HUDEP-2 (cell line): ENCODE measurements around the gene AHCYL2.
"Not testable (repeated sequence)": the region's sequence is repeated elsewhere in the genome, so short reads cannot be mapped to it uniquely, and the experiment has no call there.

ENCODE experiments used
- DNase-seq, 76 experiments: peaks; one replicate each; lab custom pipeline; 2025; ENCODE audit not compliant: unreplicated experiment in 76 of 76; lab: John Stamatoyannopoulos, UW

The AHCYL2 gene

GRCh38 chr7:129208667-129209066 lies 16.2 kb upstream of the AHCYL2 start:
- DNase-seq, result no peak

- no peak for DNase-seq
Observed at GRCh38 chr7:129209067-129209926, 15.5 kb upstream of the AHCYL2 start.

- DNase-seq, result peak in 60 of 76 experiments; percentile 4 to 75 (median 42)
Observed at GRCh38 chr7:129210256-129210988, 14.4 kb upstream of the AHCYL2 start.

- DNase-seq, result no peak
Observed at GRCh38 chr7:129210989-129211312, 13.9 kb upstream of the AHCYL2 start.

GRCh38 chr7:129212126-129212525 lies 12.7 kb upstream of the AHCYL2 start:
- DNase-seq, result no peak

- DNase-seq, result no peak
Observed at GRCh38 chr7:129212596-129212995, 12.2 kb upstream of the AHCYL2 start.

- DNase-seq, result peak in 11 of 76 experiments; percentile 1 to 29 (median 5)
Observed at GRCh38 chr7:129213828-129214227, 11.0 kb upstream of the AHCYL2 start.

GRCh38 chr7:129215691-129216090 lies 9.1 kb upstream of the AHCYL2 start:
- not testable (repeated sequence) for DNase-seq

- DNase-seq, result not testable (repeated sequence)
Observed at GRCh38 chr7:129216101-129216715, 8.6 kb upstream of the AHCYL2 start.

- not testable (repeated sequence) for DNase-seq
Observed at GRCh38 chr7:129216821-129217416, 7.9 kb upstream of the AHCYL2 start.

- DNase-seq, result peak in 66 of 76 experiments; percentile 3 to 79 (median 54)
Observed at GRCh38 chr7:129218514-129219062, 6.2 kb upstream of the AHCYL2 start.

- not testable (repeated sequence) for DNase-seq
Observed at GRCh38 chr7:129219166-129219565, 5.7 kb upstream of the AHCYL2 start.

GRCh38 chr7:129222064-129222463 lies 2.8 kb upstream of the AHCYL2 start:
- no peak for DNase-seq

- peak in 41 of 76 experiments; percentile 1 to 60 (median 20) for DNase-seq
Observed at GRCh38 chr7:129225206-129225930, 538 bp downstream of the AHCYL2 start.

- DNase-seq, result no peak
Observed at GRCh38 chr7:129225931-129226572, 1.2 kb downstream of the AHCYL2 start.

GRCh38 chr7:129227646-129228578 lies 3.1 kb downstream of the AHCYL2 start:
- DNase-seq, result no peak

- DNase-seq, result no peak
Observed at GRCh38 chr7:129228633-129229032, 3.8 kb downstream of the AHCYL2 start.

- DNase-seq, result no peak
Observed at GRCh38 chr7:129231666-129232065, 6.8 kb downstream of the AHCYL2 start.
